Fibroblast of the aortic adventitia (primary cell): ENCODE results near the gene TEX19. TPM values are rescaled to one million over a fixed set of nuclear protein-coding genes. Genes with fewer than 3 reads are reported as not detected.
A peak's percentile ranks its signal among the peaks of the same experiment; 100 is the strongest.

Experiments used
- DNase-seq: peaks from one replicate; pipeline ENCODE4 v3.0.0-alpha.2; 2010; ENCODE audit warnings: low read depth
- H3K4me3 ChIP-seq: 2 replicates; pipeline ENCODE4 v1.5.1; 2011; ENCODE audit warnings: low read depth, mild to moderate bottlenecking, control low read depth, low read length, moderate library complexity
- total RNA-seq: library from RNA; depleted of rRNA; stranded (reverse); fragments of >200 nt; gene quantifications from 2 replicates; pipeline ENCODE4 v1.2.3, GENCODE V29; 2012; ENCODE audit warnings: low replicate concordance
- TF ChIP-seq, protein P1 (sequence below): IDR thresholded peaks from 2 replicates; pipeline ENCODE4 v1.5.1; 2011; ENCODE audit warnings: mild to moderate bottlenecking, low read length, control low read depth, inconsistent platforms; ENCODE audit not compliant: insufficient read depth

Gene TEX19
- total RNA-seq, 1 donor, result not detected

GRCh38 chr17:82391496-82392066 is 32.5 kb downstream of the TEX19 start:
- DNase-seq, result no peak
- TF ChIP-seq, protein P1, sequence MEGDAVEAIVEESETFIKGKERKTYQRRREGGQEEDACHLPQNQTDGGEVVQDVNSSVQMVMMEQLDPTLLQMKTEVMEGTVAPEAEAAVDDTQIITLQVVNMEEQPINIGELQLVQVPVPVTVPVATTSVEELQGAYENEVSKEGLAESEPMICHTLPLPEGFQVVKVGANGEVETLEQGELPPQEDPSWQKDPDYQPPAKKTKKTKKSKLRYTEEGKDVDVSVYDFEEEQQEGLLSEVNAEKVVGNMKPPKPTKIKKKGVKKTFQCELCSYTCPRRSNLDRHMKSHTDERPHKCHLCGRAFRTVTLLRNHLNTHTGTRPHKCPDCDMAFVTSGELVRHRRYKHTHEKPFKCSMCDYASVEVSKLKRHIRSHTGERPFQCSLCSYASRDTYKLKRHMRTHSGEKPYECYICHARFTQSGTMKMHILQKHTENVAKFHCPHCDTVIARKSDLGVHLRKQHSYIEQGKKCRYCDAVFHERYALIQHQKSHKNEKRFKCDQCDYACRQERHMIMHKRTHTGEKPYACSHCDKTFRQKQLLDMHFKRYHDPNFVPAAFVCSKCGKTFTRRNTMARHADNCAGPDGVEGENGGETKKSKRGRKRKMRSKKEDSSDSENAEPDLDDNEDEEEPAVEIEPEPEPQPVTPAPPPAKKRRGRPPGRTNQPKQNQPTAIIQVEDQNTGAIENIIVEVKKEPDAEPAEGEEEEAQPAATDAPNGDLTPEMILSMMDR, result no peak
- H3K4me3 ChIP-seq, result no peak overlapping the region

DNA sequence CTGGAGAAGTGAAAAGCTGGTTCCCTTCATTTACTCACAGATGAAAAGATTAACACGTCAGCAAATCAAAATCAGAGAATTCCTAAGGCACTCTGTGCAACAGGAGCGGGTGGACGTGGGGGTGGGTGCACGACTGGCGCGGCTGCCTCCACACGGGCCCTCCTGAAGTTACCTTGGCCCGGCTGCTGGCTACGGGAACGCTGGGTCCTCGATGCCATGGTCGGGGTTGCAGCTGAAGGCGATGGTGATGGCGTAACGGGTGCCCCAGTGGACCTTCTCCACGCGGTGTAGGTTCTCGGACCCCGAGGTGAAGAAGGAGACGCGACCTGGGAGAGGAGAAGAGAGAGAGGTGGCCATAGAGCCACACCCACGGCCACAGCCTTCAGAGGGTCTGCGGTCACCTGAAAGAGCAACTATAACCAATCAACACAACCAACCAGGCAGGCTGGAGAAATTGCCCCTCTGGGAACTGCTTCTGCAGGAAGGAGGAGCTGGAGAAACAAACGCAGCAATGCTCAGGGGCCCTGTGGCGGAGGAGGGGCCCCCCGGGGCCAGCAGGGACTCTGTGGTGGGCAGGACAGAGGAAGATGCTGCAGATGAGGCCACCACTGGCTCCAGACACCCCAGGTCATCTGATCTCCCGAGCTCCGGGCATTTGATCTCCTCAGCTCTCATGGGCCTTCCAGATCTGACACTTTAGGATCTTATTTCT is 33.3 kb downstream of the TEX19 start:
- DNase-seq, result no peak

DNA sequence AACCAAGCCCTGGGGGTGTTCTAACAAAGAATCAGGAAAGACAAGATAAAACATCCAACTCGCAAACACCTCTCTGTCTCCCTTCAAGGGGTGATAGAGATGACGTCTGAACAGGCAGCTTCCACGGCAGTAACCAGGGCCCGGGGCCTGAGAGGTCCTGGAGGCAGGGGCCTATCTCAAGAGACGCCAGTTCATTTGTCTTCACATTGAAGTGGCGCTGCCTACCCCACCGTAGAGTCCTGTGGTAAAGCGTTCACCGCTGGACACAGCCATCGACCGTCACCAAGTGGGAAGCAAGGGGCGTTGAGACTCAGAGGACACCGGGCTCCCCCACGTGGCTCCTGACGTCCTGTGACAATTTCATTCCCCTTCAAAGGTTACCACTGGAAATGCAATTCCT is 33.9 kb downstream of the TEX19 start:
- H3K4me3 ChIP-seq, result no peak overlapping the region
- TF ChIP-seq, protein P1, result no peak
- DNase-seq, result no peak

More for the DNA sequence above, 33.3 kb downstream of the TEX19 start:
- TF ChIP-seq, protein P1, result no peak
- H3K4me3 ChIP-seq, result no peak overlapping the region

DNA sequence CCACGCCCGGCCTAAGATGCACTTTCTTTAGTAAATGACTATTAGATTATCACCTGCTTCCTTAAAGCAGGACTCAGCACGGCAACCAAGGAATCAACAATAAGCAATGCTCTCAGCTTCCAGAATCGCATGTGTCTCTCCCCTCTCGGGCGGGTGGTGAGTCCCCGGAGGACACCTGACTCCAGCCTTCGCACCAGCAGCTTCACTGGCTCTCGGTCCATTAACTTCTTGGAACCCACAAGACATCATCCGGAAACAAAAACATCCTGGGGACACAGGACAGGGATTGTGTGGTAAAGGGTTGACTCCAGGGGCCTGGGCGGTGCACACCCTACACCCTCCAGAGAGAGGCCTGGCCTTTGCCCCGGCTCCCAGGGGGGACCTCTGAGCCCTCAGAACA is 35.2 kb downstream of the TEX19 start:
- no peak for DNase-seq
- TF ChIP-seq, protein P1, result no peak
- no peak overlapping the region for H3K4me3 ChIP-seq

- no peak overlapping the region for H3K4me3 ChIP-seq
- TF ChIP-seq, protein P1, result no peak
- DNase-seq, result peak; percentile 94
Observed at GRCh38 chr17:82396601-82397435, 37.8 kb downstream of the TEX19 start.

DNA sequence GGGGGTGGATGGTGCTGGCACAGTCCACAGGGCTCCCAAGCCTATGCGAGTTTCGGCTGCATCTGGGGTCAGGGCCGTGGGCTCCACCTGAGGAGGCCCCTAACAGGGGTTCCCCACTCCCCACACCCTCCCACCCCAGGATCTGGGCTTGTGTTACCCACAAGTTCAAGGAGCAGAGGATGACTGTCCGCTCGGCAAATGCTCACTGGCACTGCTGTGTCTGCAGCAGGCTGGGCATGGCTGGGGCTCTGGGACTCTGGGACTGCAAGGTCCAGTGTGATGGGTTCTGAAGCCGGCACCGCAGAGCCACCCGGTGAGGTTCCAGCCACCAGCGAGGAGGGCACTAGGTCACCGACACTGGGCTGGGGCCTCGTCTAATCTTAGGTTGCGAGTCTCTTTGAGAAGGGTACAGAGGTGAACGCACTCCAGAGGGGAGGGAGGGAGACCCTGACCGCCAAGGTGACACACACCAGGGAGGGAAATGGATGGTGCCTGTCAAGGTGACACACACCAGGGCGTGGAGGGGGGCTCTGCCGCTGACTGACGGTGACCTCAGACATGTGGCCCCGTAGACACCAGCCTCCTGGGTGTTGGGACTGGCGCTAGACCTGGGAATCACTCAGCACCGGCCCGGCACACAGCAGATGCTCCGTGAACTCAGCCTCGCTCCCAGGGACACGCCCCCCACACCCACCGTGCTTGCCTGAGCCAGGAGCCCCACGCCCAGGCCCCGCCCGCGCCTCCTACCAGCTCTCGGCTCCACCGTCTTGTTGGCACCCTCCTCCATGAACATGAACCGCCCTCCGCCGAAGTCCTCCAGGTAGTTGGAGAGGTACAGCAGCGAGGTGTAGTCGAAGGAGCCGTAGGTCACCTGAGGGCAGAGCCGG is 38.6 kb downstream of the TEX19 start:
- TF ChIP-seq, protein P1, result no peak
- no peak overlapping the region for H3K4me3 ChIP-seq
- no peak for DNase-seq
